WI38 (cell line): Measurements from ENCODE around the gene STK11.

Experiments used
- H3K4me3 ChIP-seq: 2 replicates; pipeline ENCODE4 v1.5.1; 2011; ENCODE audit warnings: low read depth, mild to moderate bottlenecking, control low read depth, low read length
- TF ChIP-seq, protein P1 (sequence below): IDR thresholded peaks from 2 replicates; pipeline ENCODE4 v1.5.1; 2012; ENCODE audit warnings: low read depth, mild to moderate bottlenecking, control low read depth, low read length

Gene STK11

DNA sequence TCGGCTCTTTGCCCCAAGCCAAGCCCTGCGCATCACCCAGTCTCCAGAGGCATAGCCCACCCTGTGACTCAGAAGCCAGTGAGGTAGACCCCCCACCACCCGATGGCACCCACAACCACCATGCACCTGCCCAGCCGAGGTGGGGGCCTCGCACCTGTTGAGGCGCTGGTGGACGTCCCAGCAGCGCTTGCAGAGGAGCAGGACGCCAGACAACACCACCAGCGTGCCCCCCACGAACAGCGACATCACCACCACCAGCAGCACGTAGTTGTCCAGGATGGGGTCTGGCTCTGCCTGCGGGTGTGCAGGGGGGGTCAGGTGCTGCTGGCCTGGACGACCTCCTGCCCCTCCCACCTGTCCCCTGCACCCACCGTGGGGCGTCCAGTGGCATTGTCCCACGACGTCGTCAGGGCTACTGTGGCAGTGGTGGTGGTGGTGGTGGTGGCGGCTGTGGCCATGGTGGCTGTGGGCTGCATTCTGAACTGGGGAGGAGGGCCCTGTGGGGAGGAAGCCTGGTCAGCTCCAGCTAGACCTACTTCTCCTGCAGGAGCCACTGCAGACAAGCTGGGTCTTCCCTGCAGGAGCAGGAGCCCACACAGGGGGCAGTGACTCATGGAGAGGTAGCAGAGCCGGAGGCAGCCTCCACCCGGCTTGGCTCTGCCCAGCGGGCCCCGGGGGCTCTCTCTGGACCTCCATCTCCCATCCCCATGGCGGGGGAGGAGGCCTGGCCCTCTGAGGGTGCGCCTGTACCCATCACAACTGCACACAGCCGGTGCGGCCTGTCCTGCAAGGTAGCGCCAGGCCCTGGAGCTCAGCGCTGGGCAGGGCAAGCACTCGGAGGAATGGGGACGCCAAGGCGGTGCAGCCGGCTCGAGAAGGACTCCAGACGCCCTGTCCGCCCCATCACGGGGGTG lies 30.3 kb downstream of the STK11 start:
- TF ChIP-seq, protein P1, sequence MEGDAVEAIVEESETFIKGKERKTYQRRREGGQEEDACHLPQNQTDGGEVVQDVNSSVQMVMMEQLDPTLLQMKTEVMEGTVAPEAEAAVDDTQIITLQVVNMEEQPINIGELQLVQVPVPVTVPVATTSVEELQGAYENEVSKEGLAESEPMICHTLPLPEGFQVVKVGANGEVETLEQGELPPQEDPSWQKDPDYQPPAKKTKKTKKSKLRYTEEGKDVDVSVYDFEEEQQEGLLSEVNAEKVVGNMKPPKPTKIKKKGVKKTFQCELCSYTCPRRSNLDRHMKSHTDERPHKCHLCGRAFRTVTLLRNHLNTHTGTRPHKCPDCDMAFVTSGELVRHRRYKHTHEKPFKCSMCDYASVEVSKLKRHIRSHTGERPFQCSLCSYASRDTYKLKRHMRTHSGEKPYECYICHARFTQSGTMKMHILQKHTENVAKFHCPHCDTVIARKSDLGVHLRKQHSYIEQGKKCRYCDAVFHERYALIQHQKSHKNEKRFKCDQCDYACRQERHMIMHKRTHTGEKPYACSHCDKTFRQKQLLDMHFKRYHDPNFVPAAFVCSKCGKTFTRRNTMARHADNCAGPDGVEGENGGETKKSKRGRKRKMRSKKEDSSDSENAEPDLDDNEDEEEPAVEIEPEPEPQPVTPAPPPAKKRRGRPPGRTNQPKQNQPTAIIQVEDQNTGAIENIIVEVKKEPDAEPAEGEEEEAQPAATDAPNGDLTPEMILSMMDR = no peak
- peak overlapping the region; percentile 46 for H3K4me3 ChIP-seq

DNA sequence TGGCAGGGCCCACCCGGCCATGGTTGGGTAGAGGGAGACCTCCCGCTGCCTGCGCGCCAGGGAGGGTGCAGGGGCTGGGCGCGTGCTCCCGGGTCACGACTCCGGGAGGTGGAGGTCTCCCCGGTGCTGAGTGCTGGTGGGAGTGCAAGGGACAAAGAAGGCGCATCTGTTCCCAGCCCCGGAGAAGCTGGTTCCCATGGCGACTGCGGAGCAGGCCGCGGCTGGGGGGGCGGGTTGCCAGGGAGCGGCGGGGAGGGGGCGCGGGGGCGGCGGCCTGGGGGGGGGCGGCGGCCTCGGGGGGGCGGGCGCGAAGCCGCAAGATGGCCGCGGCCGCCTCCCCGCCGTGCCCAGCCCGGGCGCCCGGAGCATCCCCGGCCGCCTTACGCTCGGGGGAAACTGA lies 31.0 kb downstream of the STK11 start:
- TF ChIP-seq, protein P1 = no peak
- H3K4me3 ChIP-seq = peak overlapping the region; percentile 76

DNA sequence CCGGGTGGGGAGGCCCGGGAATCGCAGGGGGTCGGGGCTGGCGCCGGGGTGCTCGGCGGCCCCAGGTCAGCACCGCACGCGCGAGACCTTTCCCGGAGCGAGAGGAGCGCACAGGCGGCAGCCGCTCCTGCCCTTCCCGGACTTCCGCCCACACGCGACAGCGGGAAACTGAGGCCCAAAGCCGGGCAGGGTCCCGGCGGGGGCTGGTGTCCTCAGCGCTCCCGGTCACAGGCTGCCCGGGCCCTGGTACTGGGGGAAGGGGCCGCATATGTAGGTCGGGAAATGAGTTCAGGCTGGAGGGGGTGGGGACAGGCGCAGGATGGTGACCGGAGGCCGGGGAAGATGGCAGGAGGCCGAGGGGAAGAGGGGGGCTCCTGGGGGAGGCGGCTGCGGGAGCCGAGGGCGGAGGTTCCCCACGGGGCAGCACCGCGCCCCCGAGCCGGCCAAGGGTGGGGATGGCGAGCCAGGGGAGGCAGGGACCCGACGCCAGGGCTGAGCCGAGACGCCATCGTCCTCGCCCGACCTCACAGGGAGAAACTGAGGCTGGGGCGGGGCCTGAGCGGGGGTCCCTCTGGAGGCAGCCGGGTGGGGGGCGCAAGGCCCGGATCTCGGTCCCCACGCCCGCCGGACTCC lies 31.6 kb downstream of the STK11 start:
- TF ChIP-seq, protein P1 = no peak
- H3K4me3 ChIP-seq = peak overlapping the region; percentile 76

- TF ChIP-seq, protein P1 = no peak
- peak within 1 kb of the TSS; percentile 76 for H3K4me3 ChIP-seq
Measured at GRCh38 chr19:1237754-1238368, 32.3 kb downstream of the STK11 start, which contains the start of gene CBARP. Gene CBARP, minus strand, starts transcription at chr19:1238005. Its CDS starts 1,905 bp downstream, at chr19:1236100.

- peak overlapping the region; percentile 45 for H3K4me3 ChIP-seq
- TF ChIP-seq, protein P1 = no peak
Measured at GRCh38 chr19:1238369-1239303, 33.1 kb downstream of the STK11 start.

DNA sequence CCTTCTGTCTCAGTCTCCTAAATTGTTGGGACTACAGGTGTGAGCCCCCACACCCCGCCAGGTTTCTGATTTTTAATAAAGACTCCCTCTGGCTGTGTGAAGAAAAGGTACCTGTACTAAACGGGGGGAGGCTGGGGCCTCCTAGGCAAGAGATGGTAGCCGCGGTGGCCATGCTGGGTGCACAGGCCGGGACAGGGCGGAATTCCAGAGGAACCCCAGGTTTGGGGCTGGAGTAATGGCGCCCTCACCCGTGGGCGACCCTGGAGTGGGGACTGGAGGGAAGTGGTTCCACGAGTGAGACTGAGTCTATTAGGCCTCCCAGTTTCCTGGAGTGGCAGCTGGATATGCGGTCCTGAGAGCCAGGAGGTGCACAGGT lies 33.8 kb downstream of the STK11 start:
- TF ChIP-seq, protein P1 = no peak
- H3K4me3 ChIP-seq = no peak overlapping the region
